HCT116 (cell line): ENCODE data around the gene DCST2. TPM values are rescaled to one million over a fixed set of nuclear protein-coding genes. Genes with fewer than 3 reads are reported as not detected.

ENCODE experiments used
- ATAC-seq: fragments of 200-7000 bp; cut with Tn5 transposase; 2 replicates; pipeline ENCODE4 v1.9.1; 2020; ENCODE audit warnings: mild to moderate bottlenecking, moderate library complexity
- BruUV-seq: library from RNA; stranded (reverse); fragments of 400-500 nt; replicated peaks from 2 replicates; lab custom pipeline; 2021; lab: Mats Ljungman, UMichigan
- CTCF ChIA-PET: fragments of 300-600 bp; sonication (Branson Sonifier 250); formaldehyde crosslinking; loops from one replicate; lab custom pipeline; 2021; ENCODE audit warnings: antibody characterized with exemption; lab: Charles Lee
- POLR2A ChIA-PET: fragments of 300-600, 350-600 bp; sonication (Branson Sonifier 250); formaldehyde crosslinking; loops from one replicate; lab custom pipeline; 2021; ENCODE audit warnings: antibody characterized with exemption; lab: Charles Lee
- RAD21 ChIA-PET, 2 experiments: fragments of 300-600 bp; sonication (Branson Sonifier 250); formaldehyde crosslinking; loops; one replicate each; lab custom pipeline; 2023; ENCODE audit warnings: low total read pairs in 2 of 2; ENCODE audit not compliant: uncharacterized antibody in 2 of 2, unreplicated experiment in 2 of 2, low non-redundant PET in 1 of 2; lab: Charles Lee
- DNase-seq: peaks from one replicate; pipeline ENCODE4 v3.0.0-alpha.2; 2010; ENCODE audit warnings: low read depth, low spot score
- H2AFZ ChIP-seq: fragments of 200-600 bp; shearing (Covaris generic), sonication (generic); 2 replicates; pipeline ENCODE4 v1.6.1; 2017; ENCODE audit warnings: low read depth, mixed run types, mixed read lengths, antibody characterized with exemption, low read length; ENCODE audit not compliant: poor library complexity, severe bottlenecking
- H3K27ac ChIP-seq: 2 replicates; pipeline ENCODE4 v1.5.1; 2012; ENCODE audit warnings: low read depth, low read length
- H3K27me3 ChIP-seq: fragments of 200-600 bp; sonication (generic); 2 replicates; pipeline ENCODE4 v1.6.1; 2016; ENCODE audit warnings: mixed run types, low read length, mixed read lengths; ENCODE audit not compliant: insufficient read depth
- H3K36me3 ChIP-seq, 2 experiments: fragments of 200-500 bp in 1 of 2; fragments of 200-600 bp in 1 of 2; sonication (Bioruptor generic) in 1 of 2; sonication (generic) in 1 of 2; 2 replicates each; pipeline versions ENCODE4 v1.5.1 to v1.6.1; 2014 to 2016; ENCODE audit warnings: low read length in 2 of 2, inconsistent platforms in 1 of 2, mixed read lengths in 1 of 2, mixed run types in 1 of 2; ENCODE audit not compliant: insufficient read depth in 2 of 2, control insufficient read depth in 1 of 2
- H3K4me1 ChIP-seq, 2 experiments: fragments of 200-600 bp in 1 of 2; sonication (generic) in 1 of 2; 2 replicates each; pipeline versions ENCODE4 v1.5.1 to v1.6.1; 2012 to 2017; ENCODE audit warnings: low read length in 2 of 2, inconsistent platforms in 1 of 2, mild to moderate bottlenecking in 1 of 2, mixed read lengths in 1 of 2, mixed run types in 1 of 2, moderate library complexity in 1 of 2; ENCODE audit not compliant: insufficient read depth in 2 of 2, control insufficient read depth in 1 of 2
- H3K4me2 ChIP-seq: fragments of 200-600 bp; sonication (generic); 2 replicates; pipeline ENCODE4 v1.6.1; 2017; ENCODE audit warnings: mixed run types, low read length, mixed read lengths
- H3K4me3 ChIP-seq, 2 experiments: fragments of 200-600 bp in 1 of 2; sonication (generic) in 1 of 2; replicated peaks in 1 of 2; 2 replicates each; pipeline ENCODE4 v1.5.1; 2011 to 2016; ENCODE audit warnings: low read length in 2 of 2, control low read depth in 1 of 2, low read depth in 1 of 2, mild to moderate bottlenecking in 1 of 2, mixed read lengths in 1 of 2, mixed run types in 1 of 2
- H3K79me2 ChIP-seq: fragments of 200-600 bp; sonication (generic); 2 replicates; pipeline ENCODE4 v1.6.1; 2017; ENCODE audit warnings: mild to moderate bottlenecking, mixed run types, low read length, moderate library complexity, mixed read lengths; ENCODE audit not compliant: insufficient read depth
- H3K9ac ChIP-seq: fragments of 200-600 bp; sonication (generic); 2 replicates; pipeline ENCODE4 v1.6.1; 2016; ENCODE audit warnings: low read length, mixed read lengths
- H3K9me2 ChIP-seq: fragments of 200-600 bp; sonication (generic), shearing (Covaris generic); 2 replicates; pipeline ENCODE4 v1.6.1; 2017; ENCODE audit warnings: mixed run types, mild to moderate bottlenecking, moderate library complexity; ENCODE audit not compliant: insufficient read depth
- H3K9me3 ChIP-seq, 2 experiments: fragments of 200-500 bp in 1 of 2; fragments of 200-600 bp in 1 of 2; sonication (Bioruptor generic) in 1 of 2; sonication (generic) in 1 of 2; 2 replicates each; pipeline ENCODE4 v1.6.1; 2014 to 2017; ENCODE audit warnings: low read length in 2 of 2, mixed read lengths in 2 of 2, inconsistent platforms in 1 of 2, low read depth in 1 of 2, mild to moderate bottlenecking in 1 of 2, mixed run types in 1 of 2, moderate library complexity in 1 of 2; ENCODE audit not compliant: control insufficient read depth in 1 of 2, insufficient read depth in 1 of 2
- H4K20me1 ChIP-seq: fragments of 200-600 bp; sonication (generic), shearing (Covaris generic); 2 replicates; pipeline ENCODE4 v1.6.1; 2017; ENCODE audit warnings: mixed run types, mild to moderate bottlenecking, moderate library complexity; ENCODE audit not compliant: insufficient read depth
- CBX3 ChIP-seq: IDR thresholded peaks from 2 replicates; pipeline ENCODE4 v1.6.1; 2012; ENCODE audit warnings: low read depth
- CEBPB ChIP-seq: IDR thresholded peaks from 2 replicates; pipeline ENCODE4 v1.6.1; 2012; ENCODE audit warnings: low read depth
- ELF1 ChIP-seq: IDR thresholded peaks from 2 replicates; pipeline ENCODE4 v1.6.1; 2012; ENCODE audit warnings: low read depth, borderline replicate concordance
- EZH2phosphoT487 ChIP-seq: fragments of 200-600 bp; IDR thresholded peaks from 2 replicates; pipeline ENCODE4 v1.6.1; 2018; ENCODE audit warnings: antibody characterized with exemption, borderline replicate concordance
- JUND ChIP-seq: IDR thresholded peaks from 2 replicates; pipeline ENCODE4 v1.6.1; 2012
- POLR2AphosphoS5 ChIP-seq: IDR thresholded peaks from 2 replicates; pipeline ENCODE4 v1.6.1; 2011; ENCODE audit warnings: mild to moderate bottlenecking, low read depth, low read length, moderate library complexity
- REST ChIP-seq: IDR thresholded peaks from 2 replicates; pipeline ENCODE4 v1.6.1; 2012; ENCODE audit warnings: low read depth
- SIN3A ChIP-seq: IDR thresholded peaks from 2 replicates; pipeline ENCODE4 v1.6.1; 2012; ENCODE audit warnings: low read depth
- YY1 ChIP-seq: IDR thresholded peaks from 2 replicates; pipeline ENCODE4 v1.6.1; 2011; ENCODE audit warnings: low read length, low read depth, moderate library complexity, mild to moderate bottlenecking; ENCODE audit not compliant: insufficient replicate concordance; ENCODE audit errors: extremely low read depth
- ZFX ChIP-seq: fragments of 450-650 bp; IDR thresholded peaks from 2 replicates; pipeline ENCODE4 v1.6.1; 2017
- intact Hi-C: fragments of 100-400 bp; cut with micrococcal nuclease; formaldehyde crosslinking; loops from 2 replicates; pipeline ENCODE4 v1.10.0; 2022
- total RNA-seq: library from RNA; stranded (reverse); gene quantifications from one replicate; pipeline ENCODE4 v1.2.1, GENCODE V29; 2021; ENCODE audit not compliant: unreplicated experiment
- TF ChIP-seq, protein P1 (sequence below): IDR thresholded peaks from 2 replicates; pipeline ENCODE4 v1.6.1; 2012

The DCST2 gene
- total RNA-seq, 1 experiment from 2014 or later: 2.0 TPM

DNA sequence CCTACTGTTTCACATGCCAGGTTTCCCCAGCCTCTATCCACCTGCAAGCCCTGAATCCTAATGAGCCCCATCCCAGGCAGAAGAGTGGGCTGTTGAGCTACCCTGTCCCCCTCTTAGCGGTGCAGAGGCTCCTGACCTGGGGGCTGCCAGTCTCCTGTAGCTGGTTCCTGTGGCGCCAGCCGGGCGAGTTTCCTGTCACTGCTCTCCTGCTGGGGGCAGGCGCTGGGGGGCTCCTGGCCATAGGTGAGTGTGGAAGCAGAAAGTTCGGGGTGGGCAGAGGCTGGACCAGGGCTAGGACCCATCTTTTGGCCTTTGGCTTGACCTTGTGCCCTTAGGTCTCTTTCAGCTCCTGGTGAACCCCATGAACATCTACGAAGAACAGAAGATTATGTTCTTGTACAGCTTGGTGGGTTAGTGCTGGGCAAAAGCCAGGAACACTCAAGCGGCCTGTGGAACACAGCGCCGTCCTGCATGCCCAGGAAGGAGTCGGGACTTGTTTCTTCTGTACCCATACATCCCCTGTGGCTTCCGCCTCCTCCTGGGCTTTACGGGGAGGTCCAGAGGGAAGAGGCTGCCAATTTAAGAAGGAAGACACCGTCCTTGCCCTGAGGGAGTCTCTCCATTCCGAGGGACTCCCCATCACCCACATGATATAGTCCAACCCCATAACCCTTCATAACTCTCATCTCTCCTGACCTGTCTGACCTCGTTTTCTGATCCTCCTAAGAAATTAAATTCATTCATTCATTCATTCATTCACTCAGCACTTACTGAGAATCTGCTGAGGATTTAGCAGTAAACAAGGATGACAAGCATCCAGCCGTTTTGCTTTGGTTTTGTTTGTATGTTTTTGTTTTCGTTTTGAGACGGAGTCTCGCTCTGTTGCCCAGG, 982 bp upstream of the DCST2 start:
- no peak for DNase-seq
- H3K9me3 ChIP-seq: no peaks in the 10 kb centered on the region
- H2AFZ ChIP-seq: no peak overlapping the region
- H3K27me3 ChIP-seq: no peaks in the 10 kb centered on the region
- H3K4me2 ChIP-seq: no peak overlapping the region
- ChIA-PET RAD21 (no interaction called here), CTCF (no interaction called here), POLR2A (no interaction called here)
- H3K27ac ChIP-seq: no peak overlapping the region
- no peaks in the 10 kb centered on the region for H4K20me1 ChIP-seq
- H3K4me3 ChIP-seq: no peak overlapping the region
- TF ChIP-seq JUND: no peak
- TF ChIP-seq YY1: no peak
- TF ChIP-seq, protein P1, sequence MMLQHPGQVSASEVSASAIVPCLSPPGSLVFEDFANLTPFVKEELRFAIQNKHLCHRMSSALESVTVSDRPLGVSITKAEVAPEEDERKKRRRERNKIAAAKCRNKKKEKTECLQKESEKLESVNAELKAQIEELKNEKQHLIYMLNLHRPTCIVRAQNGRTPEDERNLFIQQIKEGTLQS: no peak
- no peak for TF ChIP-seq ZFX
- no peak for TF ChIP-seq CBX3
- no peak for TF ChIP-seq EZH2phosphoT487
- TF ChIP-seq CEBPB: no peak
- TF ChIP-seq ELF1: no peak
- no peak for TF ChIP-seq REST
- no peak for TF ChIP-seq SIN3A
- TF ChIP-seq POLR2AphosphoS5: no peak
- TF ChIP-seq, all 23 proteins: peak for 0
- Histone ChIP-seq H3K79me2 (no peaks in the 10 kb centered on the region), H3K4me1 (peaks cover 0 to 11% of the 10 kb centered on the region in 2 experiments; a peak in 2 of 4 replicates), H3K9me2 (no peaks in the 10 kb centered on the region), H3K36me3 (no peaks in the 10 kb centered on the region), H3K9ac (no peak overlapping the region)
- intact Hi-C loops: no loop called here
- no peak for ATAC-seq
- BruUV-seq: no TSS peak
